Prostate gland (tissue), 2 donors: ENCODE results near the gene SPATA2. TPM values are rescaled to one million over a fixed set of nuclear protein-coding genes. Genes with fewer than 3 reads are reported as not detected.

Experiments
- DNase-seq: peaks from one replicate; pipeline ENCODE4 v3.0.0-alpha.2; 2019; ENCODE audit warnings: low spot score
- H3K27ac ChIP-seq, 2 donors: fragments of 200-600 bp; sonication (generic); 2 replicates each; pipeline ENCODE4 v1.5.1; 2017 to 2019
- H3K27me3 ChIP-seq: fragments of 200-600 bp; sonication (generic); replicated peaks from 2 replicates; pipeline ENCODE4 v1.5.1; 2019; ENCODE audit not compliant: insufficient read depth
- H3K36me3 ChIP-seq, 2 donors: fragments of 200-600 bp; sonication (generic); 1 replicate in 1 of 2; 2 replicates in 1 of 2; pipeline versions ENCODE4 v1.5.1 to v1.8.1; 2017 to 2019
- H3K4me1 ChIP-seq: fragments of 200-600 bp; sonication (generic); replicated peaks from 2 replicates; pipeline ENCODE4 v1.5.1; 2019
- H3K4me3 ChIP-seq, 2 donors: fragments of 200-600 bp; sonication (generic); 2 replicates each; pipeline ENCODE4 v1.5.1; 2017 to 2019
- H3K9me3 ChIP-seq: fragments of 200-600 bp; sonication (generic); 2 replicates; pipeline ENCODE4 v1.5.1; 2017
- CTCF ChIP-seq, 4 experiments: fragments of 200-600 bp in 2 of 4; fragments of 450-650 bp in 2 of 4; sonication (generic) in 2 of 4; IDR thresholded peaks; 1 replicate in 3 of 4; 2 replicates in 1 of 4; pipeline ENCODE4 v1.5.1; 2016 to 2019; ENCODE audit warnings: antibody characterized with exemption in 4 of 4, mild to moderate bottlenecking in 2 of 4, moderate library complexity in 2 of 4
- POLR2A ChIP-seq: fragments of 450-650 bp; IDR thresholded peaks from one replicate; pipeline ENCODE4 v1.6.1; 2016; ENCODE audit warnings: antibody characterized with exemption, mild to moderate bottlenecking
- POLR2AphosphoS5 ChIP-seq: sonication (generic); formaldehyde crosslinking; IDR thresholded peaks from one replicate; pipeline ENCODE4 v1.6.1; 2017; ENCODE audit warnings: antibody characterized with exemption
- WGBS: methylation state at CpG from one replicate; pipeline ENCODE4 v1.1.5; 2018; 5-methylcytosine and 5-hydroxymethylcytosine counted together
- intact Hi-C: fragments of 100-400 bp; cut with DNase I; formaldehyde crosslinking; loops from one replicate; pipeline ENCODE4 v1.14.2; 2022
- total RNA-seq, 2 donors: library from RNA; depleted of rRNA; stranded (reverse); fragments of >200 nt; gene quantifications; one replicate each; pipeline ENCODE4 v1.1.0, GENCODE V29; 2016

The SPATA2 gene
- total RNA-seq, 2 donors from 2014 or later: 9.2 to 15.2 TPM

GRCh38 chr20:49859807-49860206 lies 55.5 kb downstream of the SPATA2 start:
- Histone ChIP-seq H3K4me3 (no peak overlapping the region), H3K27ac (no peak overlapping the region), H3K27me3 (no peaks in the 10 kb centered on the region), H3K4me1 (peaks cover 5% of the 10 kb centered on the region), H3K9me3 (no peaks in the 10 kb centered on the region), H3K36me3 (peaks cover 0 to 3% of the 10 kb centered on the region in 2 donors)
- DNase-seq: no peak
- TF ChIP-seq POLR2A: no peak
- TF ChIP-seq POLR2AphosphoS5: no peak
- TF ChIP-seq CTCF (IDR thresholded peaks at IDR 0.05): no peak
- intact Hi-C loops: no loop called here

GRCh38 chr20:49859011-49859410 lies 56.3 kb downstream of the SPATA2 start:
- H3K4me1 ChIP-seq: peaks cover 5% of the 10 kb centered on the region
- H3K27me3 ChIP-seq: no peaks in the 10 kb centered on the region
- H3K4me3 ChIP-seq: no peak overlapping the region
- TF ChIP-seq POLR2A (no peak), CTCF (IDR thresholded peaks at IDR 0.05) (no peak), POLR2AphosphoS5 (no peak)
- no peaks in the 10 kb centered on the region for H3K9me3 ChIP-seq
- 91% methylated on average over 6 of the region's 6 CpGs for WGBS
- intact Hi-C loops: no loop called here
- H3K27ac ChIP-seq: no peak overlapping the region
- peaks cover 0 to 3% of the 10 kb centered on the region in 2 donors for H3K36me3 ChIP-seq
- DNase-seq: no peak

- no peaks in the 10 kb centered on the region for H3K9me3 ChIP-seq
- 82% methylated on average over 2 of the region's 2 CpGs for WGBS
- no peaks in the 10 kb centered on the region for H3K27me3 ChIP-seq
- peaks cover 0 to 3% of the 10 kb centered on the region in 2 donors for H3K36me3 ChIP-seq
- H3K4me1 ChIP-seq: peaks cover 5% of the 10 kb centered on the region
- no peak for TF ChIP-seq CTCF (IDR thresholded peaks at IDR 0.05)
- TF ChIP-seq POLR2A: no peak
- no peak for DNase-seq
- intact Hi-C loops: no loop called here
- H3K27ac ChIP-seq: no peak overlapping the region
- H3K4me3 ChIP-seq: no peak overlapping the region
These were observed 57.2 kb downstream of the SPATA2 start for GRCh38 chr20:49858076-49858585.

GRCh38 chr20:49856904-49857303 lies 58.4 kb downstream of the SPATA2 start:
- Histone ChIP-seq H3K36me3 (peaks cover 0 to 3% of the 10 kb centered on the region in 2 donors), H3K4me1 (peaks cover 5% of the 10 kb centered on the region), H3K4me3 (no peak overlapping the region), H3K27ac (no peak overlapping the region), H3K27me3 (no peaks in the 10 kb centered on the region), H3K9me3 (no peaks in the 10 kb centered on the region)
- DNase-seq: no peak
- WGBS: 92% methylated on average over 3 of the region's 3 CpGs
- intact Hi-C loops: no loop called here
- TF ChIP-seq POLR2AphosphoS5 (no peak), POLR2A (no peak), CTCF (IDR thresholded peaks at IDR 0.05) (no peak)

- H3K36me3 ChIP-seq: no peaks in the 10 kb centered on the region
- H3K27me3 ChIP-seq: no peaks in the 10 kb centered on the region
- 84% methylated on average over 10 of the region's 10 CpGs for WGBS
- no peak for TF ChIP-seq CTCF (IDR thresholded peaks at IDR 0.05)
- no peak for TF ChIP-seq POLR2AphosphoS5
- TF ChIP-seq POLR2A: no peak
- no peak for DNase-seq
- intact Hi-C loops: no loop called here
- peaks cover 8% of the 10 kb centered on the region for H3K4me1 ChIP-seq
- H3K27ac ChIP-seq: no peak overlapping the region
- no peak overlapping the region for H3K4me3 ChIP-seq
- H3K9me3 ChIP-seq: no peaks in the 10 kb centered on the region
These were observed 61.0 kb downstream of the SPATA2 start for GRCh38 chr20:49854190-49854875.
